GM19023 (cell line): Measurements from ENCODE around the gene GTPBP4.

ENCODE experiments used
- ATAC-seq: cut with Tn5 transposase; IDR thresholded peaks from one replicate; pipeline ENCODE4 v1.9.1; 2021; ENCODE audit warnings: mild to moderate bottlenecking, moderate library complexity; ENCODE audit not compliant: unreplicated experiment

The GTPBP4 gene

DNA sequence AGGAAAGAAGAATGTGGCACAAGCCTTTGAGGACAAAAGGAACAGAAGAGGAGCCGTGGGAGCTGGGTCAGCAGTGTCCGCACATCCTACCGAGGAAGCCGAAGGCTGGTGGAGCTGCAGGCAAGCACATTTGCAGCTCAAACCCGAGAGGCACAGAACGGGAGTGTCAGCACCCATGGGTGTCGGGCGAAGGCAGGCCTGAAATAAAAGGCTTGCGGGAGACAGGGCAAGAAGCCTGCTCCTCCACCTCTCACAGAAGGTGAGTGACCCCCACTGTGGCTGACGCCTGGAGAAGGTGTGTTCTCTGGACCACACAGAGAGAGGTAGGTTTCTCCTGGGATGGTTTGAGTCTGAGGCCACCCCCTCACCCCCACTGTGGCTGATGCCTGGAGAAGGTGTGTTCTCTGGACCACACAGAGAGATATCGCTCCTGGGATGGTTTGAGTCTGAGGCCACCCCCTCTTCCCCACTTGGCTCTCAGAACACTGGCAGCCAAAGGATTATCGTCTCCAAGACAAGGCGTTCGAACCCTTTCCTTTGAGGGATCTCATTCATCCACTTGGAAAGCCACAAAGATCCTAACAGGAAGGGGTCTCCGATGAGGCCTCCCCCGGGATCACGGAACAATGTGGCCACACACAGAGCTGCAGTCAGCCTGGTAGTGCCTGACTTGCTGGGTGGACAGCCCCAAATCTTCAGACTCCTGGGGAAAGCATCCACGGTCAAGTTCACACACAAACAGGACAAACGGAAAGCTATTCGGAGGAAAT lies 21.6 kb upstream of the GTPBP4 start:
- ATAC-seq, result no peak

DNA sequence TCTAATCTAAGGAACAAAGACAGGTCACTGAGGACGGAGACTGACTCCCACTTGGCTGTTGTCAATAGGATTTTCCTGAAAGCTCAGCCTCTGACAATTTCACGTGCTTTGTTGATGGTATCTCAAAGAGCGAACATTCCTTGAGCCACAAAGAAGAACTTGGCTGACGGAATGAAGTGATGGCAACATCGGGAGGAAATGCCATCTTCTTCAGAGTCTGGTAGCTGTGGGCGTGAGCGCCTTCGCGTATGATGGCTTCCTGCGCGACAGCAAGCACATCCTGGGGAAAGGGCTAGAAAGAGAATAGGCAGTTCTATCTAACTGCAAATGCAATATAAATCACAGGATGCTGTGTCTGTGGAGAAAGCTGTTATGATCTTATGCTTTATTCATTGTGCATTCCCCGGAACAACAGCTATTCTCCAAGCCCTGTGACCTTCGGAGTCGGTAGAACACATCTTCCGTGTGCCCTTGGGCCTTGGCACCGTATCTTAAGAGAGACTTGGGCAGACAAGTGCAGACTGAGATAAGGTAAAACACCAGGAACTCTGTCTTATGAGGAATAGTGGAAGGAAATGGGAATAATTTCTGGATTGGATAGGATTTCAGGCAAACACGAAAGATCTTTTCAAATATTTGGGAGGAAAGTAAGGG lies 19.6 kb upstream of the GTPBP4 start:
- no peak for ATAC-seq

DNA sequence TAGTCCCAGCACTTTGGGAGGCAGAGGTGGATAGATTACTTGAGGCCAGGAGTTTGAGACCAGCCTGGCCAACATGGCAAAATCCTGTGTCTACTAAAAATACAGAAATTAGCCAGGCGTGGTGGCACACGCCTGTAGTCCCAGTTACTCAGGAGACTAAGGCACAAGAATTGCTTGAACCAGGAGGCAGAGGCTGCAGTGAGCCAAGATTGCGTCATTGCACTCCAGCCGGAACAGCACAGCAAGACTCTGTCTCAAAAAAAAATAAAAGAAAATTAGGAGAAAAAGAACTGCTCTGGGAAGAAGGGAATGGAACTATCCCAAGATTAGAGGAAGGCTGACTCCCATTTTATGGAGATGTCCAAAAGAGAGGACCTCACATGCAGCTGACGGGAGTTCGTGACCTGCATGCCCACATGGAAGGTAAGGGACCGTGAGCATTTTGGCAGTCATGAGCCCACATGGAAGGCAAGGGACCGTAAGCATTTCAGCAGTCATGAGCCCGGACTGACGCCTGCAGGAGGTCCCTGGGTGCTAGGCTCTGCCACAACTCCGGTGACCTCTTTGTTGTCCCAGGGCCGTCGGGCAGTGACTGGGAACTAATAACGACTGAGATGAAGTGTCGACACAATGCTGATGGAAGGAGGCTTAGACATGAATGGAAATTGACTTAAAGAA lies 18.6 kb upstream of the GTPBP4 start:
- no peak for ATAC-seq

DNA sequence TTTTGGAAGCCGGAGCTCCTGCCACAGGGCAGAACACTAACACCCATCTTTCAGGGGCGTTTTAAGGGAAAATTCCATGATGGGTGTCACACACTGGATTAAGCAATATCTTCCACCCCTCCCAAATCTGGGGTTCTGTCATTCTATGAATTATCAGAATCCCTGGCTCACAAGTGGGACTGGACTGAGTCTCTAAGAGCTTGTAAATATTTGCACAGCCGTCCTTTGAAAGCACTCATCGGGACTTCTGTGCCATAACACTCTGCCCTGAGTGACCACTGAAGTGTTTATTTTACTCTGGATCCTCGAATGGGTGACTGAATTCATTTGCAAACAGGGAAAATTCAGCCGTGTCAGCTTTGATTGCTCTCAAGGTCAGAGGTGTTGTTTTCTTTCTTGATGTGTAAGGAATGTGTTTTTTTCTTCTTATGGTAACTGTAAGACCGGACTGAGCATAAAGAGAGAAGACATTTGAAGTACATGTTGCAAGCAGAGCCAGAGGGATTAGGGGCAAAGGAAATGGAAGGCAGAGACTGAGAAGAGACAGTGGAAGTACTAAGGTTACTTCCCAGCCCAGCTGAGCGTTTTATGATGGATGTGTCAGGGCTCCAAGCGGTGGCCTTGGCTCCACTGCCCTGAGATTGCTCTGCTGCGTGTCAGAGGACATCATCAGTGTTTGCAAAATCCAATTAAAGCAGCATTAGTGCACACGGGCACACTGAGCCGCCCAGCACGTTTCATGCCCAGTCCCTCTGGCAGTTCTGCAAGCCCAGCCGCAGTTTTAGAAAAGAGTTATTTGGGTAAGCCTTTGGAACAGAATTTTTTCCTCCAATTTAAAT lies 17.7 kb upstream of the GTPBP4 start:
- ATAC-seq, result no peak

DNA sequence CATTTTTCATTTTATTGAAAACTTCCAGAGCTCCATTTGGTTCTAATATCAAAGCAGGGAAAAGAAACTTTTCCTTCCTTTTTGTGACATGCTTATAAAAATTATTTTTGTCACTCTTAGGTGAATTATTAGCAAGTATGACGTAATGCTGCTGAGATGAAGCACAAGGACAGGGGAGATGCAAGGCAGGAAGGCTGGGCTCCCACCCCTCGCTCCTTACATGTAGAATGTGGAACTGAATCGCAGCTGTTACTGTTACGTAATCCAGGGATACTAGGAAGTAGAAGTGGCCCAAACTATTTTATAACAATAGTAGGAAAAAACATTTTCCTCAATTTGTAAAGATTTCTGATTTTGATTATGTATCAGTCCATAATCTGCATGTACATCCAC lies 17.1 kb upstream of the GTPBP4 start:
- no peak for ATAC-seq

DNA sequence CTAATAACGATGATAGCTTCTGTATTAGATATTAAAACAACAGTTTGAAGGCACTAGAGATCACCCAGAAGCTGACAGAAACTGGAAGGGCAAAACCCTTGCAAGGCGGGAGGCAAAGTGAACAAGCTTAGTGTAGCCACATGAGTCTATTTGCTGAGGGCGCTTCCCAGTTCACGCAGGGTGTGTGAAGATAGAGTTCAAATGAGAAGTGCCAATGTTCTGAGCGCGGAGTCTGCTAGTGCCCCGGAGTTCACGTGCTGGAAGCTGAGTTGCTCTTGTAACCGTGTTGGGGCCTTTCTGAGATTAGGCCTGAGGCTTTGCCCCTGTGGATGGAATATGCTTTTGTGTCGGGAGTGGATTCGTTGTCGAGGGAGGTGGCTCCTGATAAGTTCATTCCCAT lies 16.6 kb upstream of the GTPBP4 start:
- no peak for ATAC-seq

DNA sequence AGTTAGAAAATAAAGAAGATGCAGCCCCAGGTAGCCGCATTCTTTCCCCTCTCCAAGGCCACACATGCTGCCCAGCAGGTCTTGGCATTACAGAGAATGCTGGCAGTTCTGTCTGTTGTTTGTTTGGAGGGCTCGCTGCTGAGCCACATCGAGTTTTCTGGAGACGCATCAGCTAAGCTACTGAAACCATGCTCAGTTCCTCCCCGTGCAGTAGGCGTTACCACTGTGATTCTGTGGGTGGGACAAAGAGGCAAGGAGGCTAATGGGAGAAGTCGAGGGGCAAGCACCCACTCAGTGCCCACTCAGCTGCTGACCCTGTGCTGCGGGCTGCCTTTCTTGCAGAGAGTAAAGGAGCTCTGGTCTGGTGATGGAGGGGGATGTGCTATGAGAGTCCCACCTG lies 15.5 kb upstream of the GTPBP4 start:
- ATAC-seq, result no peak

DNA sequence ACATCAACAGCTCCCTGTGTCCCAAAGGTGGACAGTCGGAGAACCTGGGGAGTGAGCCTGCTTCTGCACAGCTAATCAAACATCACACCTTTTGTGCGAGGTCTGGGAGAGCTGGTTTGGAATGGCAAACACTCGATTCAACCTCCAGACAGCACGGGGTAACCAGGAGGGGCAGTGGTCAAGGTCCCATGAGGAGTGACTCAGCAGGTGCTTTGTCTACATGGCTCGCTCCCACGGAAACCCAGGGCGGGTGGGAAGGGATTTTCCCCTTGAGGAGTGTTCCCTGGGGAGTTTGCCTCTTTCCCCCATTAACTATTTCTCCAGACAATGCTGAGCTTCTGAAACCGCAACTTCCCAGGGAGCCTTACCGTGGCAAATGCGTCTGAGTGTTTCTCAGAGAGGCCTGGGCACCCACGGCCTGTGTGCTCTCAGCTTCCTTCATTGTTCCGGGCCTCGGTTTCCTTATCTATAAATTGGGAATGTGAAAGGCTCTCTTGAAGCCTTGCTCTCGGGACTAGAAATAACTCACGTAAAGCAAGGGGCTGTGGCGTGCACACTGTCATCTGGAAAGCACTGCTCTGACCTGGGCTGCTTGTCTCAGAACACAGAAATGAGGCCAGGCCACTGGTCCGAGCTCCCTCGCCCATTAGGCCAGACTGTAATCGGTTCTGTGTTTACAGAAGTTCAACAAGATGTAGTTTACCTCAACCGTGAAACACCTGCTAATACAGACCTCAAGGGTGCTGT lies 14.0 kb upstream of the GTPBP4 start:
- peak; percentile 56 for ATAC-seq

DNA sequence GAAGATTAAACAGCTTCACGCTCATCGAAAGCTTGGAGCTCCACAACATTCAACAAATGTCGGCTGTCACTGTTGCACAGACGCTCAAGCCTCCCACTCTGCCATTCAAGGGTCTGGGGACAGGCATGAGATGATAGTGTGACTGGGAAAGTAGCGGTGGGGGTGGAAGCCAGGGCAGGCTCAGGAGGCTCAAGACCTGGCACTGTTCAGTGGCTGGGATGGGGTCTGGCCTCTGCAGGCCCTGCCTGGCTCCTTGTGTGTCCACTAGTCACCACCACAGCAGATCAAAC lies 13.5 kb upstream of the GTPBP4 start:
- ATAC-seq, result no peak

DNA sequence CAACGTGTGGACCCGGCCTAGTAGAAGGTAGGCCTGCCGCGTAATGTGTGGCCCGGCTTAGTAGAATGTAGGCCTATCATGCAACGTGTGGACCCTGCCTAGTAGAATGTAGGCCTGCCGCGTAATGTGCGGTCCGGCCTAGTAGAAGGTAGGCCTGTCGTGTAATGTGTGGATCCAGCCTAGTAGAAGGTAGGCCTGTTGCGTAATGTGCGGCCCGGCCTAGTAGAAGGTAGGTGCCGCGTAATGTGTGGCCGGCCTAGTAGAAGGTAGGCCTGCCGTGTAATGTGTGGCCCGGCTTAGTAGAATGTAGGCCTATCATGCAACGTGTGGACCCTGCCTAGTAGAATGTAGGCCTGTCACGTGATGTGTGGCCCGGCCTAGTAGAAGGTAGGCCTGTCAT lies 11.9 kb upstream of the GTPBP4 start:
- ATAC-seq, result no peak

DNA sequence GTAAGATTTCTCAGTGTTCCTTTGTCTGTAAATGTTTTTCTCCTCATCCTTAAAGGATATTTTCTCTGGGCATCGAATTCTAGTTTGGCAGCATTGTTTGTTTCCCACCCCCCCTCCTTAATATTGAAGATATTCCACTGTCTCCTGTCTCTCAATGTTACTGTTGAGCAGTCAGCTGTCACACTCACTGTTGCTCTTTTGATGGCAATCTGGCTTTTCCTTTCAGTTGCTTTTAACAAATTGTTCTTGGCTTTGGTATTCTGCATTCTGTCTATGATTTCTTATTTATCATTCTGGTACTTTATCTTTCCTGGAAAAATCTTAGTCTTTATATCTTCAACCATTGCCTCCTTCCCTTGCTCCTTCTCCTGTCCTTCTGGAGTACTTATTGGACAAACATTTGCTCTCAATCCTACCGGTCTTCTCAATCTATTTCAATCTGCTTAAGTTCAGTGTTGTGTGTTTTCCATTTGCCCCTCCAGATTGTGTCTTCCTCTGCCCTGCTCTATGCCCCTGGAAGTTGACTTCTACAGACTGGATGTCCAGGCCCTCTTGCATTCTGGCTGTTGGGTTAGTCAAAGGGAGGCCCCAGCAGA lies 9.3 kb upstream of the GTPBP4 start:
- no peak for ATAC-seq

DNA sequence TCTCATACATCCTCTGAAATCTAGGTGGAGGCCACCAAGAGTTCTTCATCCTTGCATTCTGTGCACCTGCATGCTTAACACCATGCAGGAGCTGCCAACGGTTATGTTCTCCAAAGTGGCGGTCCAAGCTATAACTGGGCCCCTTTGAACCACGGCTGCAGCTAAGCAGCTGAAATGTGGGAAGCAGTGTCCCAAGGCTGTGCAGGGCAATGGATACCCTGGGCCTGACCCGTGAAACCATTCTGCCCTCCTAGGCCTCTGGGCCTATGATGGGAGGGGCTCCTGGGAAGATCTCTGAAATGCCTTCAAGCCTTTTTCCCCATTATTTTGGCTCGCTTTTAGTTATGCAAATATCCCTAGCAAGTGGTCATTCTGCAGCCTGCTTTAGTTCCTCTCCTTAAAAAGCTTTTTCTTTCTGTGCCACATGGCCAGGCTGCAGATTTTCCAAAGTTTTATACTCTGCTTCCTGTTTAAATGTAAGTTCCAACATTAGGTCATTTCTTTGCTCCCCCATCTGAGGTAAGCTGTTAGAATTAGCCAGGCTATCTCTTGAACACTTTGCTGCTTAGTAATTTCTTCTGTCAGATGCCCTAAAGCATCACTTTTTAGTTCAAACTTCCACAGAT lies 7.7 kb upstream of the GTPBP4 start:
- ATAC-seq, result no peak

DNA sequence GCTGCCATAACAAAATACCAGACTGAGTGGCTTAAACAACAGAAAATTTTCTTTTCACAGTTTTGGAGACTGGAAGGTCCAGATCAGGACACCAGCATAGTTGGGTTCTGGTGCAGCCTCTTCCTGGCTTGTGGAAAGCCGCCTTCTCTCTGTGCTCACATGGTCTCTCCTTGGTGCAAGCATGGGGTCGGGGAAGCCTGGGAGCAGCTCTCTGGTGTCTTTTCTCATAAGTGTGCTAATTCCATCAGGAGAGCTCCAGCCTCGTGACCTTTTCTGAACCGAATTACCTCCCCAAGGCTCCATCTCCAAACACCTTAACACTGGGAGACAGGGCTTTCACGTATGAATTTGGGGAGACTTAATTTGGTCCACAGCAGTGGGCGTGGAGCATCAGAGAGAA lies 4.8 kb upstream of the GTPBP4 start:
- ATAC-seq, result no peak

DNA sequence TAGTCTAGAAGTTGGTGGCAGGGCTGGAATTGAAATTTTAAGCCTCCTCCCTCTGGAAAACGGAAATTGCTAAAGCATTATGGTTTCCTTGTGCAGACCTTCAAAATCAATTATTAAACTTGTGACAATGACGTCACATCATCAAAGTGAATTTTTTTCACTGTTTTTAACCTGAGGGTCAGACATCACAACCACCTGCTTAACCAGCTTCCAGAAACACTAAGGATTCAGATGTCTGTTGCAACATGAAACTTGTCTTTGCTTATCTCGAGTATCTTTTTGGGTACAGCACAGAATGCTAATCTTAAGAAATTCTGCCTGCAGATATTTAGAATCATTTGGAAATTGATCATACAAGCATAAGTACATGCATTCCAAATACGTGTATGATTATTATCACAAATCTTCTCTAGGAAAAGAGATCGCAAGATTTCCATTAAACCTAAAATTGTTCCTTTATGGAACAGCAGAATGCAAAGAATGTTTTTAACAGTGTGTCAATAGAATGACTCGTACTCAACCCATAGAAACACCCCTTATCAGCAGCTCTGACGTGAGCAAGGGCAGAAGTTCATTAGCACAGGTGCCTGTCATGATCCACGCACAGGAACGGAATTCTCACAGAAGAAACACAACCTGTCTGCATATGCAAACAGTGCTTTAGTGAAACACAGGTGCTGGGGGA lies 4.1 kb upstream of the GTPBP4 start:
- no peak for ATAC-seq

DNA sequence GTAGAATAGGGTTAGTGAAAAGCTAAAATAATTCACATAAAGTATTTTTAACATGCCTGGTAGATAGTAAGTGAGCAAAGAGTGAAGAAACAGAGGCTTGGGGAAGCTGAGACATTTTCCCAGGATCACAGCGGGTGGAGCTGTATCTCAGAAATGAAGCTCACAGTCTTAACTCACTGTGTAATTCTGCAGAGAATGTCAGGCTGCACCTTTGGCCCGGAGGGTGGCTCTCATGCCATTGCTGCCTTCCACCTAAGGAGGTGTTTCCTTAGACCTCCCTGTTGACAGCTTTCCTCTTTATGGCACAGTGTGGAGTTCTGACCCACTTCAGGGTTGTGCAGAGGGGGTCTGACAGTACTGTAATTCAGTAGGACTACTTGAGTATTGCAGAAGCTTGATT lies 2.9 kb upstream of the GTPBP4 start:
- ATAC-seq, result no peak

DNA sequence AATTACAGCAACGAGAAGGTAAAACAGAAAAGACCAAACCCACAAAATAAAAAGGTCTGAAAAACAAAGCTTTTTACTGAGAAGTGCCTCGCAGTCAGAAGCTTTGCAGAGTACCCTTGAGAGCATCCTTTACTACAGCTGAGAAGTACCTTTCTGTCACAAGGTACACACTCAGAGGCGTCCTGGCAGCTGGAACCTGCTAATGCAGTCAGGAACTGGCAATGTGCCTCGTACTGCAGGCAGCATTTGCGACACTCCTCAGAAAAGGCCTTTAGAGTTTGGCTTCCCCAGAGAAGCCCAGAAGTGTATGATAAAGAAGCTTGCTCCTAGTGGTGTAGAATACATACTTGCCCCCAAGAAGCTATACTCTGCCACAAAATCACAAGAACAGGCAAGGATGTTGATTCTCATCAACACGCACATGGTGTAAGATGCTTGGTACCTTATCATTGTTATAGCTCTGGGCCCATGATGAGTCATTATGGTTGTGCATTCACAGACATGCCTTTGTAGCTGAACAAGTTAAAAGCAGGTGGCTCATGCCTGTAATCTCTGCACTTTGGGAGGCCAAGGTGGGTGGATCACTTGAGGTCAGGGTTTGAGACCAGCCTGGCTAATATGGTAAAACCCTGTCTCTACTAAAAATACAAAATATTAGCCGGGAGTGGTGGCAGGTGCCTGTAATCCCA lies 2.0 kb upstream of the GTPBP4 start:
- no peak for ATAC-seq

DNA sequence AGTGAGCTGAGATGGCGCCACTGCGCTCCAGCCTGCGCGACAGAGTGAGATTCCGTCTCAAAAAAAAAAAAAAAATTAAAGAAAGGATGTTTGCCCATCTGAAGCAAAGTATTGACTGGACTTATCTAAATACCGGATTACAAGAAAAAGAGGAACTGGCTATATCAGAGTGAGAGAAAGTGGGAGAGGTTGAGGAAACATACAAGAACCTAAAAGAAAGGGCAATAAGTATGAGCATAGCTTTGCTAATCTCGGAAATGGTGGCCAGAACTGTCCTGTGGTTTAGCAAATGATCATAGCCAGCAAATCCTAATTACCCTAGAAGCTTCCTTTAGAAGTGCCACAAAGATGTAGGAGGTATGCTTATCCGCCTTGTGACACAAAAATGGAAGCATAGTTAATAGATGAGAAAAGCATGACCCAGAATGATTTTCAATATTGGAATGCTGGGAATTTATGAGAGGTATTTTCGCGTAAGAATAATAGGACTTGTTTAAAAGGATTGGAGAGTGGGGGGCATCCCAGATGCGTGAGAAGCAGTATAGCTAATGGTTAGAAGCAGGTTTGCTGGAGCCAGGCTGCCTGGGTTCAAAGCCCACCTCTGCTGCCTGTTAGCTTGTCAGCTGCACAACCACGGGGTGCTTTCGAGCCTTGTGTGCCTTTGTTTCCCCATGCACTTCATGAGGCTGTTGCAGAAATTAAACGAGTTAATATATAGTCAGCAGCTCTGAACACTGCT lies 1.2 kb upstream of the GTPBP4 start:
- no peak for ATAC-seq

DNA sequence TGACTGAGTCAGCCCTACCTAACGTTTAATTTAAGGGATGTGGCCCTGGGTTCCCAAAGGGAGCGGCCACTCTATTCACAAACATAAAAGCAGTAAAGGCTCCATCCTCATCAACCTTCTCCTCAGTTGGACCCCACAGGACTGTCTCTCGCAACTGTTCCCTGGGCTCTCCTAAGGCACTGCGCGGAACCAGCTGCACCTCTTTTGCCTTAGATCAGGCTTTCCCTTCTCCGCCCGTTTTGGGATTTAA lies 689 bp upstream of the GTPBP4 start:
- no peak for ATAC-seq
